Testis (tissue), 3 donors: Measurements from ENCODE around the gene OTOGL. TPM values are rescaled to one million over a fixed set of nuclear protein-coding genes. Genes with fewer than 3 reads are reported as not detected.

Source experiments
- DNase-seq: peaks from one replicate; pipeline ENCODE4 v3.0.0-alpha.2; 2019
- H3K27ac ChIP-seq, 2 donors: fragments of 200-600 bp; sonication (generic); one replicate each; pipeline ENCODE4 v1.5.1; 2019
- H3K27me3 ChIP-seq: fragments of 200-600 bp; sonication (generic); one replicate; pipeline ENCODE4 v1.5.1; 2019
- H3K36me3 ChIP-seq: fragments of 200-600 bp; sonication (generic); one replicate; pipeline ENCODE4 v1.5.1; 2017; ENCODE audit warnings: low read depth; ENCODE audit errors: missing control alignments
- H3K4me1 ChIP-seq: fragments of 200-600 bp; sonication (generic); one replicate; pipeline ENCODE4 v1.5.1; 2019
- H3K4me3 ChIP-seq, 2 donors: fragments of 200-600 bp; sonication (generic); one replicate each; pipeline ENCODE4 v1.5.1; 2017 to 2019
- H3K9me3 ChIP-seq: fragments of 200-600 bp; sonication (generic); one replicate; pipeline ENCODE4 v1.5.1; 2017
- POLR2A ChIP-seq: fragments of 450-650 bp; IDR thresholded peaks from one replicate; pipeline ENCODE4 v1.6.1; 2017; ENCODE audit warnings: antibody characterized with exemption, mild to moderate bottlenecking, moderate library complexity
- WGBS, 2 donors: methylation state at CpG; one replicate each; pipeline ENCODE4 v1.1.5; 2018; 5-methylcytosine and 5-hydroxymethylcytosine counted together
- intact Hi-C: fragments of 100-400 bp; cut with DNase I; formaldehyde crosslinking; loops from one replicate; pipeline ENCODE4 v1.15.1; 2023; ENCODE audit warnings: low total_unique reads
- polyA plus RNA-seq: library from polyadenylated mRNA; stranded (reverse); fragments of 350-450 nt; fragmentation: Illumina TruSeq; extraction: RNeasy Lipid Tissue Mini Kit (QIAGEN cat#74804); gene quantifications from one replicate; pipeline ENCODE4 v1.2.3, GENCODE V29; 2014; ENCODE audit warnings: low read depth, low replicate concordance; ENCODE audit not compliant: insufficient read depth
- total RNA-seq, 2 donors: library from RNA; depleted of rRNA; stranded (reverse); fragments of >200 nt; gene quantifications; one replicate each; pipeline ENCODE4 v1.2.3, GENCODE V29; 2016
- TF ChIP-seq, protein P1 (sequence below), 3 experiments: fragments of 450-650 bp in 2 of 3; fragments of 200-600 bp in 1 of 3; sonication (generic) in 1 of 3; IDR thresholded peaks; one replicate each; pipeline ENCODE4 v1.5.1; 2016 to 2019; ENCODE audit warnings: antibody characterized with exemption in 3 of 3, mild to moderate bottlenecking in 2 of 3, moderate library complexity in 1 of 3

The OTOGL gene
- total and polyA plus RNA-seq, 3 donors from 2014 or later = 0.87 to 0.88 (median 0.87) TPM

DNA sequence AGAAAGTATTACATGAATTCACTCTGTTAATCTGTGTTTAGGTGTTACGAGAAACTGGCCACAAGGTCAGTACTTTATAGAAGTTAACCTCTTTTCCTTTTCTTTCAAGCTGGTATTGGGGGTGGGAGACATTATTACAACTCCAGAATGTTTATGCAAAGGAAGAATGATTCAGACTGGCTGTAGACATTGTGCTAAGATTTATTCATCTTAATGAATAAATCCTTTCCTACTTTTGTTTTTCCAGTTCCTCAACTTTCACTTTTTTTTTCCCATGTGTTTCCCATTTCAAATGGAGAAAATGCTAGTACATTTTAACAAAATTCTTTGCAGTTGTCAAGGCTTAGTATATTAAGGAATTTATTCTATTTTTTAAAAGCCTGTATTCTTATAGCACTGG lies 1.3 kb downstream of the OTOGL start:
- WGBS, 2 donors = 83 to 91% methylated on average over 1 of the region's 1 CpG
- TF ChIP-seq POLR2A = no peak
- TF ChIP-seq, protein P1, sequence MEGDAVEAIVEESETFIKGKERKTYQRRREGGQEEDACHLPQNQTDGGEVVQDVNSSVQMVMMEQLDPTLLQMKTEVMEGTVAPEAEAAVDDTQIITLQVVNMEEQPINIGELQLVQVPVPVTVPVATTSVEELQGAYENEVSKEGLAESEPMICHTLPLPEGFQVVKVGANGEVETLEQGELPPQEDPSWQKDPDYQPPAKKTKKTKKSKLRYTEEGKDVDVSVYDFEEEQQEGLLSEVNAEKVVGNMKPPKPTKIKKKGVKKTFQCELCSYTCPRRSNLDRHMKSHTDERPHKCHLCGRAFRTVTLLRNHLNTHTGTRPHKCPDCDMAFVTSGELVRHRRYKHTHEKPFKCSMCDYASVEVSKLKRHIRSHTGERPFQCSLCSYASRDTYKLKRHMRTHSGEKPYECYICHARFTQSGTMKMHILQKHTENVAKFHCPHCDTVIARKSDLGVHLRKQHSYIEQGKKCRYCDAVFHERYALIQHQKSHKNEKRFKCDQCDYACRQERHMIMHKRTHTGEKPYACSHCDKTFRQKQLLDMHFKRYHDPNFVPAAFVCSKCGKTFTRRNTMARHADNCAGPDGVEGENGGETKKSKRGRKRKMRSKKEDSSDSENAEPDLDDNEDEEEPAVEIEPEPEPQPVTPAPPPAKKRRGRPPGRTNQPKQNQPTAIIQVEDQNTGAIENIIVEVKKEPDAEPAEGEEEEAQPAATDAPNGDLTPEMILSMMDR (IDR thresholded peaks at IDR 0.05) = no peak
- Histone ChIP-seq H3K9me3 (no peaks in the 10 kb centered on the region), H3K27me3 (no peaks in the 10 kb centered on the region), H3K27ac (no peak overlapping the region), H3K4me1 (no peaks in the 10 kb centered on the region), H3K36me3 (no peaks in the 10 kb centered on the region), H3K4me3 (no peak overlapping the region)
- intact Hi-C loops = no loop called here
- DNase-seq = no peak

DNA sequence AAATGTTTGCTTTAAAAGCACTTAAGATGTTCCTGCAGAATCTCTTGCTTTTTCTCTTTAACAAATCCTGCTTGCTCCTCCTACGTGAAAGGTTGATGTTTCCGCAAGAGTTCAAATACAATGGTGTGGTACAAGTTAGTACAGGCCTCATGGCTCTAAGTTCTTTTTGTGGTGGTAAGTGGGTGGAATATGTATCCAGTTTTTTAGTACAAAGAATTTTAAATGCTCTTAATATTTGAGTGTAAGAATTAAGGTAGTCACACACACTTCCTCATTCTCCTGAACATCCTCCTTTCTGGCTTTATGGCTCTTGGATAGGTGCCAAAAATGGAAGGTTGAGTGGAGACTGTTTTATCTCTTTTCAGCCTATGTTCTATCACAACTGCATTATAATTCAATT lies 1.8 kb downstream of the OTOGL start:
- TF ChIP-seq, protein P1 (IDR thresholded peaks at IDR 0.05) = no peak
- TF ChIP-seq POLR2A = no peak
- intact Hi-C loops = no loop called here
- H3K9me3 ChIP-seq = no peaks in the 10 kb centered on the region
- H3K27me3 ChIP-seq = no peaks in the 10 kb centered on the region
- no peak overlapping the region for H3K4me3 ChIP-seq
- no peaks in the 10 kb centered on the region for H3K36me3 ChIP-seq
- H3K27ac ChIP-seq = no peak overlapping the region
- WGBS, 2 donors = 57 to 68% methylated on average over 2 of the region's 2 CpGs
- no peak for DNase-seq
- no peaks in the 10 kb centered on the region for H3K4me1 ChIP-seq

DNA sequence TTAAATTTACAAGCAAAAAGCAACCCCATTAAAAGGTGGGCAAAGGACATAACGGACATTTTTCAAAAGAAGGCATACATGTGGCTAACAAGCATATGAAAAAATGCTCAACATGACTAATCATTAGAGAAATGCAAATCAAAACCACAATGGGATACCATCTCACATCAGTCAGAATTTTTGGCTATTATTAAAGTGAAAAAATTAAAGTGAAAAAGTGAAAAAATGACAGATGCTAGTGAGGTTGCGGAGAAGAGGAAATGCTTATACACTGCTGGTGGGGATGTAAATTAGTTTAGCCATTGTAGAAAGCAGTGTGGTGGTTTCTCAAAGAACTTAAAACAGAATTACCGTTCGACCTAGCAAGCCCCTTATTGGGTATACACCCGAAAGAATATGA lies 7.9 kb downstream of the OTOGL start:
- no peak for TF ChIP-seq POLR2A
- TF ChIP-seq, protein P1 (IDR thresholded peaks at IDR 0.05) = no peak
- Histone ChIP-seq H3K4me3 (no peak overlapping the region), H3K27ac (no peak overlapping the region), H3K36me3 (no peaks in the 10 kb centered on the region), H3K4me1 (no peaks in the 10 kb centered on the region), H3K27me3 (no peaks in the 10 kb centered on the region), H3K9me3 (no peaks in the 10 kb centered on the region)
- WGBS, 2 donors = 94 to 95% methylated on average over 5 of the region's 5 CpGs
- intact Hi-C loops = no loop called here
- no peak for DNase-seq

DNA sequence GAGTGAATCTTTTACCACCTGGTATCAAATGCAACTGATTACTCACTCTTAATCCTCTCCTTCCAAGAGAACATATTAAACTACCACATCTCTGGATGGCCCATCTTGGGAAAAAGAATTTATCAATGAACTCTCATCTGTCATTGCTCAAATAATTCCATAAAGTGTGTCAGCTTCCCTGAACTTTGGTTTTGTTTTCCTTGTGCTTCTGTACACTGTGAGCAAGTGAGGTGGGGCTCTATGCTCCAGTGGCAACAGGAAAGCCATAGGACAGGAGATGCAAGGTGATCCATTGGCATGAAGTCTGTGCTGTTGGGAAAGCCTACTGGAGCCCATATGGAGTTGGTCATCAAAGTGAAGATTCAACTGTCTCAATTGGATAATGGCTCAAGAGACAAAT lies 17.4 kb downstream of the OTOGL start:
- Histone ChIP-seq H3K27me3 (no peaks in the 10 kb centered on the region), H3K4me1 (peaks cover 7% of the 10 kb centered on the region), H3K36me3 (no peaks in the 10 kb centered on the region), H3K9me3 (no peaks in the 10 kb centered on the region), H3K27ac (no peak overlapping the region), H3K4me3 (no peak overlapping the region)
- TF ChIP-seq, protein P1 (IDR thresholded peaks at IDR 0.05) = no peak
- TF ChIP-seq POLR2A = no peak
- no peak for DNase-seq
- intact Hi-C loops = no loop called here

DNA sequence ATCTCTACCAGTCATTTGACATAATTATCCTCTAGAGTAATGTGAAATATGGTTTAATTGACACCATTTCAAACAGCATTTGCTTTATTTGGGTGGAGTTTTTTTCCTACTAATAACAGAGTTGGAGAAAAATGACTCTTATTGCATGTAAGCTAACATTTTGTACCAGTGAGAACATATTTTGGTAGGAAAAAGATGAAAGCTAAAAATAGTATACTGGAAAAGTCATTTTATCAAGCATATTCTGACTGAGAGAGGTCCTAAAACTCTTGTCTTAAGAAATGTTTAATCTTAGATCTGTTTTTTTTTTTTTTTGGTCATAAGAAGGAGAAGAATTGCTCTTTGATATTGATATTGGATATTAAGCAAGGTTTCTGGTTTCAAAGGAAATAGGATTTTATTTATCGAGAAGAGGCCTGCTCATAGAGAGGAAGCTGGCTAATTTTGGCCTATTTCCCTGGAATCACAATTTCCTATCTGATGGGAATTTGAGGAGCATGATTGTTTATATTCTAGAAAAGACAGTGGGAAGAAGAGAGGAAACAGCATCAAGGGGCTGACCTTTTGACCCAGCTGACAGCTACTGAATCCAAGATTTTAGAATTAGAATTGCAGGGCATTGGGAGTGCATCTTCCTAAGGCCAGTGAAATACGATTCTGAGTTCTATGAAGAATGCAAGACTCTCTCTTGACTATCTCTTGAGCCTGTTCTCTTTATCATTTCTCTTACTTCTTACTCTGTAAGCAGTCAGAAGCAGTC lies 19.4 kb downstream of the OTOGL start:
- no peak for DNase-seq
- Histone ChIP-seq H3K27me3 (no peaks in the 10 kb centered on the region), H3K9me3 (no peaks in the 10 kb centered on the region), H3K4me3 (no peak overlapping the region), H3K27ac (peak overlapping the region in 1 of 2 donors; percentile 35), H3K36me3 (no peaks in the 10 kb centered on the region), H3K4me1 (peaks cover 7% of the 10 kb centered on the region)
- intact Hi-C loops = no loop called here
- 31 to 42% methylated on average over 2 of the region's 2 CpGs for WGBS, 2 donors
- TF ChIP-seq, protein P1 (IDR thresholded peaks at IDR 0.05) = no peak
- no peak for TF ChIP-seq POLR2A
